HG03135 (cell line): Measurements from ENCODE around the gene PUS3.
"Not testable (repeated sequence)": the region's sequence is repeated elsewhere in the genome, so short reads cannot be mapped to it uniquely, and the experiment has no call there.

Experiments used
- ATAC-seq: cut with Tn5 transposase; IDR thresholded peaks from one replicate; pipeline ENCODE4 v1.9.1; 2021; ENCODE audit warnings: mild to moderate bottlenecking, moderate library complexity; ENCODE audit not compliant: unreplicated experiment

PUS3 gene

DNA sequence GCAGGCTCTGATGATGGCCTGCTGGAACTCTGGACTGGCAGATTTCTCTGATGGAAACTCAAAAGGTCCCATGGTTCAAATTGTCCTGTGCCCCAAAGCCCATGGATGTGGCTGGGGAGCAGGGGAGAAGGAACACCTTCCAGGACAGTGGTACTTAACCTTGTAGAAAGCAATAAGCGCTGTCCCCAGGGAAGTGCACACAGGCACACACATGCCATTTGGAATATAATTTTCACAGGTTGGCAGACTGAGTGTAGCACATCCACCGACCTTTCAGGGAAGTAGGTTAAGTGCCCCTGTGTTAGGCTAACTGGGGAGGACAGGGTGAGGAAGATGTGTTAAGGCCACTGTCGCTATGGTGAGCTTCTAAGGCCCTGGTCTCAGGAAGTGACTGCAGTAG lies 19.1 kb upstream of the PUS3 start:
- no peak for ATAC-seq

- no peak for ATAC-seq
These were observed 18.0 kb upstream of the PUS3 start for GRCh38 chr11:125921042-125921441.

GRCh38 chr11:125918140-125918840 lies 15.3 kb upstream of the PUS3 start:
- no peak for ATAC-seq

- no peak for ATAC-seq
These were observed 13.8 kb upstream of the PUS3 start for GRCh38 chr11:125916683-125917347.

- not testable (repeated sequence) for ATAC-seq
These were observed 11.6 kb upstream of the PUS3 start for GRCh38 chr11:125914601-125915000.

DNA sequence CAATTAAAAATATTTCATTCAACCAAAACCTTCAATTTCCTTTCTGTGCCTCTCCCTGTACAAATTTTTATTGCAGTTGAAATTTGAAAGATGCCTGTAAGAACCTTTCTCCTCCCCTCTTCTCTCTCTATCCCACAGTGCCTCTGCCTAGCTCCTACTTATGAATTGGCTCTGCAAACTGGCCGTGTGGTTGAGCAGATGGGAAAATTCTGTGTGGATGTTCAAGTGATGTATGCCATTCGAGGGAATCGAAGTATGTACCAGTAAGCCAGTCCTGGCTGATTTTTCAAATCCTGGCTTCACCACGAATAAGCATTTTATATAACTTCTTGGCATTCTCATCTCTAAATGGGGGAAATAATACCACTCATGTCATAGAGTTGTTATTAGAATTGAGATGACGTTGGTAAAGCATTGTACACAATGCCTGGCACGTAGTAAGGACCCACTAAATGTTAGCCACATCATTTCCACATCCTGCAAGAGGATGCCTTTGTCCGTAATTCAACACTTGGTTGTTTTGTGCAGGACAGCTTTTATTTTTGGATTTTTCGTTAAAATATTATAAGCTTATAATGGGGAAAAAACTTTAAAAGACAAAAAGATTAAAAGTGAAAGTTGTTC lies 7.3 kb upstream of the PUS3 start:
- ATAC-seq = no peak

DNA sequence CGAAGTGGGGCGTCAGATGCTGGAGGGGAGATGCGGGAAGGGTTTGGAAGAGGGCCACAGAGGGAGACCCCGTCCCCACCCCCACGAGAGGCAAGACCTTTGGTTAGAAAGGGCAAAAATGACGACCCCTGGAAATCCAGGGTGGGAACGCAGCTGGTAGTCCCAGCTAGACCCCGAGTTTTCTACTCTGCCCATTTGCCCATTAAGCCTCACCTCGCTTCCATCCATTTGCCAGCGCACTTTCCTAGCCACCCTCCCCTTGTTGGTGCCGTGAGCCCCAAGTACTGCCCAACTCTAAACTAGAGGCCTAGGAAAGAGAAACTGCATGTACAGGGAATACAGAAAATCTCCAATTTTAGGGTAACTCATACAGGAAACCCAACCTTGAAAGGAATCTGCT lies 1.7 kb upstream of the PUS3 start:
- ATAC-seq = no peak

DNA sequence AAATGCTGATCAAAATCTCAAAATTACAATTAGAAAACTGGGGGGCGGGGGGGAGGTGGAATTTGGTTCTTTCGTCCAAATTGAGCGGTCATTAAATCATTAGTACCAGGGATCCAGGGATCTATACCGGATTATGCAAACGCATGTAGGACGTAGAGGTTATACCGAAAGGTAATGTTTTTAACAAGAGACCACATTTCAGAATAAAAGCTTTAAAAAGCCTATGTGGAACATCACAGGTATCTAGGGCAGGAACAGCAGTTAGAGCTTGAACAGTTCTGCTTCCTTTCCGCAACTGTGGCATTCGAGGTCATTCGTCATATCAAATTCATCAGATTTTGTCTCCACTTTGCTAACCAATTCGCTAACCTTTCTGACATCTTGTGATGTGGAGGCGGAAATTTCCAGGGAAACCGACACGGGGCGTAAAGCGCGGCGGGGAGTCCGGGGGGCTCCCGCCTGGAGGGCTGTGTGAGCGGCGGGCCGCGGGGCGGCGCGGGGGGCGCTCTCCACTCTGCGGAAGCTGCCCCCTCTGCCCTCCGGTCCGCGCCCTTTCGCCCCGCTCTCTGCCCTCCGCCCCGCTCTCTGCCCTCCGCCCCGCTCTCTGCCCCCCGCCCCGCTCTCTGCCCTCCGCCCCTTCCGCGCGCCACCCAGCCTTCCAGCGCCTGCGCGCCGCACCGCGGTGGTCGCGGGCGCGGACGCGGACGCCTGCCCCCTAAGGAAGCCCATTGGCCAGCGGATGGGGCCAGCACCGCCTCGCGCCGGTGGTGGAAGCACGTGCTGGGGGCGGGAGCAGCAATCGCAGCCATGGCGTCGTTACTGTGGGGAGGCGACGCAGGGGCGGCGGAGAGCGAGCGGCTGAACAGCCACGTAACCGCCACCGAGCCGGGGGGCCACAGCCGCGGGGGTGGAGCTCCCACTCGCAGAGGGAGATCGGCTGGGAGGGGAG lies 979 bp upstream of the PUS3 start, which contains the start of gene DDX25:
Gene DDX25 (plus strand): TSS at position 798 of the 949 bp plus-strand sequence. CDS start 10 bp downstream, at position 808.
- no peak for ATAC-seq

GRCh38 chr11:125902277-125902926 lies 604 bp downstream of the PUS3 start:
- ATAC-seq = no peak

DNA sequence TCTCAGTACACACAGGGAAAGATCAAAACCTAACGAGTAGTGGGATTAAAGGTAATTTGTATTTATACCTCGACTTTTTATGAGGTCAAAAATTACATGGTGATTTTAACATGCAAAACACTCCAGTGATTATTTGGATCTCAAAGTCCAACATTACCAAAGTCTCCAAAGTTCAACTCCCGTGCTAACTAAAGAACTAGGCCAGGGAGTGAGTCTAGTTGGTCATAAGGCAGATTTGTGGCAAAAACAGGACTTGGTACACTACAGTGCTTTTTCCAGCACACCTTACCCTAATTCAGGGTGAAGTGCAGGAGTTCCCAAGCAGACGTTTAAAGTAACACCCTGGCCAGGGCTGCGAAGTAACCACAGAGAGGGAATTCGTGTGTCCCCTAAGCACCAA lies 1.1 kb downstream of the PUS3 start:
- ATAC-seq = no peak

DNA sequence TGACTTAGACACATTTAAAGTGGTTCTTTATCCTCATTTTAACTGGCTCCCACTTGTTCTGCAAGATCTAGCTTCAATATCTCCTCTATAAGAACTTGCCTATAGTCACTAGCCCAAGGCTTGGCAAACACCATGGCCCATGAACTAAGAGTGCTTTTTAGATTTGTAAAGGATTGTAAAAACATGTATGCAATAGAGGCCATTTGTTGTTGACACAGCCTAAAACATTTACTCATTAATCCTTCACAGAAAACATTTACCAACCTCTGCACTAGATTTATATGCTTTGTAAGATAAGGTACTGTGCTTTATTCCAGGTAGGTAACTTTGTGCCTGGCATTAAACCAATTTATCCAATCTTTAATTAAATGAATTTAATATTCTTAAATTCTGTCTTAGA lies 10.0 kb downstream of the PUS3 start:
- ATAC-seq = no peak

DNA sequence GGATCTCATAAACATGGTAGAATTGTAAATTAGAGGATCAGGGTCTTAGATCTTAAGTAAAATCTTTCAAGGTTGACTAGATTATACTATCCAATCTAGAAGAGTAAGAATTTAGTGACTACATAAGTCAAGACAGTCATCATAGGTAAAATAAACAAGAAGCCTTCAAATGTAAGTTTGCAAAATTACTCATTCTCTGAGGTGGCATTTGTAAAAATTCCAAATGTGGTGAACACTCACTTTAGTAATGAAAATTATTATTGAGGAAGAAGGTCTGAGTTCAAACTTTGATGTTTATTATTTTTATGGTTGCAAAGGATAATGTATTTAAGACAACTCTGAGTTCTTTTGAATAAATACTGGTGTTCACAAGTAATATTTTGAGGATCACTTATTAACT lies 10.9 kb downstream of the PUS3 start:
- ATAC-seq = no peak

- ATAC-seq = no peak
These were observed 12.4 kb downstream of the PUS3 start for GRCh38 chr11:125890447-125891100.

- ATAC-seq = peak; percentile 88
These were observed 15.4 kb downstream of the PUS3 start, which contains the start of gene HYLS1 for GRCh38 chr11:125887373-125888324. Gene HYLS1 (plus strand): TSS chr11:125887668. CDS start chr11:125899369, 11,701 bp downstream.

- ATAC-seq = peak; percentile 36
These were observed 16.0 kb downstream of the PUS3 start for GRCh38 chr11:125886997-125887372.

DNA sequence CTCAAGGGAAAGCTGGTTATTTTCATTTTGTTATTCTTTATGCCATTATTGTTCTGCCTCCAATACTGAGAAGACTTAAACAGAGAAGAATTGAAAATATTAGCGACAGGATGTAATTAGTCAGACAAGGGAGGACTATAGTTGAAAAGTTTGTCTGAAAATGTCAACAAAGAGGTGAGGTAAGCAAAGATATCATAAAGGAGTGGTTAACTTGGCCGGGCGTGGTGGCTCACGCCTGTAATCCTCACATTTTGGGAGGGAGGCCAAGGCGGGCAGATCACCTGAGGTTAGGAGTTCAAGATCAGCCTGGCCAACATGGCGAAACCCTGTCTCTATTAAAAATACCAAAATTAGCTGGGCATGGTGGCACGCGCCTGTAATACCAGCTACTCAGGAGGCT lies 19.6 kb downstream of the PUS3 start:
- no peak for ATAC-seq

DNA sequence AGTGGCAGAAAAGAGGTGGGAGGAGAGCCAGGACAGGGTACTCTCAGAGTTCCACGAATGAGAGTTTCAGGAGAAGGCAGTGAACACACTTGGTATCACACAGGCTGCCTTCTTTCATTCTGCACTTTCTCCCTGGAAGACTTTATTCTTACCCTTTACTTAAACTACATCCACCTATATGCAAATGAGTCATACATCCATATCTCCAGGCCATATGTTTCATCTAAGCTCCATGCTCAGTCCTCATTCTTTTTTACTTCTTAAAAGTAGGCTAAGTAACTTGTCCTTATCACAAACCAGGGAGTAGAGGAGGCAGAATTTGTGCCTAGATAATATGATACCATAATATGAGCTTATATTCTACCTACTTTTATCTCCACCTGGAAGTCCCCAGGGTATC lies 21.7 kb downstream of the PUS3 start:
- no peak for ATAC-seq

- no peak for ATAC-seq
These were observed 28.4 kb downstream of the PUS3 start for GRCh38 chr11:125874556-125875124.
